ENCODE results near the gene IFNL1. TPM values are rescaled to one million over a fixed set of nuclear protein-coding genes. Genes with fewer than 3 reads are reported as not detected.

The IFNL1 gene
- total RNA-seq, 1 experiment from 2014 or later = 0.57 TPM

DNA sequence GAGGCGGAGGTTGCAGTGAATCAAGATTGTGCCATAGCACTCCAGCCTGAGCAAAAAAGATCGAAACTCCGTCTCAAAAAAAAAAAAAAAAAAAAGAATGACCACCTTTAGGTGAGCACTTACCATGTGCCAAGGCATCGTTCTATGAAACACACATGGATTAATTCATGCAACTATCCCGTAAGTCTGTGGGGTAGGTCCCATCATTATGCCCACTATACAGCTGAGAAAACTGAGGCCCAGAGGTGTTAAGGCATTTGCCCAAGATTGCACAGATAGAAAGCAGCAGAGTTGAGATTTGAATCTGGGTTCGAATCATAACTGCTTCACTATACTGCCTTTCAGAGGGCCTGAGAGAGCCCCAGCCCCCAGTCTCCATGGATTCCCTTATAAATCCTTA, 37.3 kb downstream of the IFNL1 start:
- no peak overlapping the region for H3K4me3 ChIP-seq (ENCODE audit: low read depth in 2 of 2, low read length in 2 of 2)
- no peak for DNase-seq (ENCODE audit: low read depth, low spot score)
- intact Hi-C loops (cut with micrococcal nuclease; ENCODE audit: unreplicated experiment) = loop anchor here (10.0 kb wide), 1 partner anchor 389 kb away; no protein-coding TSS in a partner anchor

DNA sequence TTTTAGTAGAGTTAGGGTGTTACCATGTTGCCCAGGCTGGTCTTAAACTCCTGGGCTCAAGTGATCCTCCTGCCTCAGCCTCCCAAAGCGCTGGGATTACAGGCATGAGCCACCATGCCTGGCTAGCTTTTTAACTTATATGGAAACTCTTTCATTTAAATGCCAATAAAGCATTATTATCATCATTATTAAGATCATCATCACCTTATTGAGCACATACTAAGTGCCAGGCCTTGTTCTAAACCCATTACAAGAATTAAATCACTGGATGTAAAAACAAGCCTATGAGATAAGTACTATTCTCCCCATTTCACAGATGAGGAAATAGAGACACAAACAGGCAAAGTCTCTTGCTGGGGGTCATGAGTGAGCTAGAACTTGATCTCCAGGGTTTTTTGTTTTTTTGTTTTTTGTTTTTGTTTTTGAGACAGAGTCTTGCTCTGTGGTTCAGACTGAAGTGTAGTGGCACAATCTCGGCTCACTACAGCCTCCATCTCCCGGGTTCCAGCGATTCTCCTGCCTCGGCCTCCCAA, 38.3 kb downstream of the IFNL1 start:
- DNase-seq (ENCODE audit: low read depth, low spot score) (no peak), ATAC-seq (no peak)
- peaks cover 4% of the 10 kb centered on the region; the same call in 1 of the 2 replicates for H3K4me1 ChIP-seq (ENCODE audit: control insufficient read depth, insufficient read depth, low read length)
- ChIA-PET POLR2A (interaction anchor here (0.6 to 2.1 kb wide), 4 partner anchors 8 to 157 kb away, joined by 4 to 8 read pairs (median 6); partner anchors contain the start of gene SAMD4B), CTCF (interaction anchor here (0.6 to 1.7 kb wide), 8 partner anchors 8 to 793 kb away, joined by 3 to 9 read pairs (median 4); partner anchors contain the start of gene SAMD4B)
- H3K27me3 ChIP-seq (ENCODE audit: control insufficient read depth, insufficient read depth, low read length) = no peaks in the 10 kb centered on the region
- H3K27ac ChIP-seq (ENCODE audit: low read length) = no peak overlapping the region
- no TSS peak for BruUV-seq (replicated peaks)
- intact Hi-C loops (cut with micrococcal nuclease; ENCODE audit: unreplicated experiment) (loop anchor here (10.0 kb wide), 1 partner anchor 390 kb away; no protein-coding TSS in a partner anchor), in situ Hi-C loops (cut with HindIII; ENCODE audit: low pct_unique_long_range_greater_than_20kb, low sequenced_read_pairs) (no loop called here)
- no peak overlapping the region for H3K4me3 ChIP-seq (ENCODE audit: low read depth in 2 of 2, low read length in 2 of 2)
- no peaks in the 10 kb centered on the region for H3K9me3 ChIP-seq (ENCODE audit: control insufficient read depth, insufficient read depth, low read depth, low read length)
- no peaks in the 10 kb centered on the region for H3K36me3 ChIP-seq (ENCODE audit: control insufficient read depth, insufficient read depth, low read length)
- TF ChIP-seq TCF7L2 (IDR thresholded peaks at IDR 0.05; ENCODE audit: low read depth, low read length) (no peak), POLR2AphosphoS5 (IDR thresholded peaks at IDR 0.05; ENCODE audit: low read depth, low read length) (no peak), SIN3A (IDR thresholded peaks at IDR 0.05; ENCODE audit: borderline replicate concordance, insufficient read depth, low read depth, low read length) (no peak)
- TF ChIP-seq, protein P1, sequence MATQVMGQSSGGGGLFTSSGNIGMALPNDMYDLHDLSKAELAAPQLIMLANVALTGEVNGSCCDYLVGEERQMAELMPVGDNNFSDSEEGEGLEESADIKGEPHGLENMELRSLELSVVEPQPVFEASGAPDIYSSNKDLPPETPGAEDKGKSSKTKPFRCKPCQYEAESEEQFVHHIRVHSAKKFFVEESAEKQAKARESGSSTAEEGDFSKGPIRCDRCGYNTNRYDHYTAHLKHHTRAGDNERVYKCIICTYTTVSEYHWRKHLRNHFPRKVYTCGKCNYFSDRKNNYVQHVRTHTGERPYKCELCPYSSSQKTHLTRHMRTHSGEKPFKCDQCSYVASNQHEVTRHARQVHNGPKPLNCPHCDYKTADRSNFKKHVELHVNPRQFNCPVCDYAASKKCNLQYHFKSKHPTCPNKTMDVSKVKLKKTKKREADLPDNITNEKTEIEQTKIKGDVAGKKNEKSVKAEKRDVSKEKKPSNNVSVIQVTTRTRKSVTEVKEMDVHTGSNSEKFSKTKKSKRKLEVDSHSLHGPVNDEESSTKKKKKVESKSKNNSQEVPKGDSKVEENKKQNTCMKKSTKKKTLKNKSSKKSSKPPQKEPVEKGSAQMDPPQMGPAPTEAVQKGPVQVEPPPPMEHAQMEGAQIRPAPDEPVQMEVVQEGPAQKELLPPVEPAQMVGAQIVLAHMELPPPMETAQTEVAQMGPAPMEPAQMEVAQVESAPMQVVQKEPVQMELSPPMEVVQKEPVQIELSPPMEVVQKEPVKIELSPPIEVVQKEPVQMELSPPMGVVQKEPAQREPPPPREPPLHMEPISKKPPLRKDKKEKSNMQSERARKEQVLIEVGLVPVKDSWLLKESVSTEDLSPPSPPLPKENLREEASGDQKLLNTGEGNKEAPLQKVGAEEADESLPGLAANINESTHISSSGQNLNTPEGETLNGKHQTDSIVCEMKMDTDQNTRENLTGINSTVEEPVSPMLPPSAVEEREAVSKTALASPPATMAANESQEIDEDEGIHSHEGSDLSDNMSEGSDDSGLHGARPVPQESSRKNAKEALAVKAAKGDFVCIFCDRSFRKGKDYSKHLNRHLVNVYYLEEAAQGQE (IDR thresholded peaks at IDR 0.05; ENCODE audit: insufficient read depth in 1 of 2, low read depth in 2 of 2, low read length in 1 of 2) = no peak
- TF ChIP-seq, protein P2, sequence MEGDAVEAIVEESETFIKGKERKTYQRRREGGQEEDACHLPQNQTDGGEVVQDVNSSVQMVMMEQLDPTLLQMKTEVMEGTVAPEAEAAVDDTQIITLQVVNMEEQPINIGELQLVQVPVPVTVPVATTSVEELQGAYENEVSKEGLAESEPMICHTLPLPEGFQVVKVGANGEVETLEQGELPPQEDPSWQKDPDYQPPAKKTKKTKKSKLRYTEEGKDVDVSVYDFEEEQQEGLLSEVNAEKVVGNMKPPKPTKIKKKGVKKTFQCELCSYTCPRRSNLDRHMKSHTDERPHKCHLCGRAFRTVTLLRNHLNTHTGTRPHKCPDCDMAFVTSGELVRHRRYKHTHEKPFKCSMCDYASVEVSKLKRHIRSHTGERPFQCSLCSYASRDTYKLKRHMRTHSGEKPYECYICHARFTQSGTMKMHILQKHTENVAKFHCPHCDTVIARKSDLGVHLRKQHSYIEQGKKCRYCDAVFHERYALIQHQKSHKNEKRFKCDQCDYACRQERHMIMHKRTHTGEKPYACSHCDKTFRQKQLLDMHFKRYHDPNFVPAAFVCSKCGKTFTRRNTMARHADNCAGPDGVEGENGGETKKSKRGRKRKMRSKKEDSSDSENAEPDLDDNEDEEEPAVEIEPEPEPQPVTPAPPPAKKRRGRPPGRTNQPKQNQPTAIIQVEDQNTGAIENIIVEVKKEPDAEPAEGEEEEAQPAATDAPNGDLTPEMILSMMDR (IDR thresholded peaks at IDR 0.05) = no peak

More for the DNA sequence above, 37.3 kb downstream of the IFNL1 start:
- ChIA-PET POLR2A (interaction anchor here (0.5 to 2.1 kb wide), 2 partner anchors 9 to 72 kb away, joined by 4 to 6 read pairs; partner anchors contain the start of gene SAMD4B), CTCF (interaction anchor here (0.6 to 3.0 kb wide), 4 partner anchors 8 to 122 kb away, joined by 4 to 36 read pairs (median 6); partner anchors contain the start of gene SAMD4B)
- in situ Hi-C loops (cut with HindIII; ENCODE audit: low pct_unique_long_range_greater_than_20kb, low sequenced_read_pairs) = no loop called here
- no peaks in the 10 kb centered on the region for H3K27me3 ChIP-seq (ENCODE audit: control insufficient read depth, insufficient read depth, low read length)
- no TSS peak for BruUV-seq (replicated peaks)
- no peak for ATAC-seq
- TF ChIP-seq, protein P1 (IDR thresholded peaks at IDR 0.05; ENCODE audit: insufficient read depth in 1 of 2, low read depth in 2 of 2, low read length in 1 of 2) = no peak
- TF ChIP-seq, protein P2 (IDR thresholded peaks at IDR 0.05) = no peak
- TF ChIP-seq TCF7L2 (IDR thresholded peaks at IDR 0.05; ENCODE audit: low read depth, low read length) (no peak), SIN3A (IDR thresholded peaks at IDR 0.05; ENCODE audit: borderline replicate concordance, insufficient read depth, low read depth, low read length) (no peak), POLR2AphosphoS5 (IDR thresholded peaks at IDR 0.05; ENCODE audit: low read depth, low read length) (no peak)
- H3K36me3 ChIP-seq (ENCODE audit: control insufficient read depth, insufficient read depth, low read length) = no peaks in the 10 kb centered on the region
- H3K27ac ChIP-seq (ENCODE audit: low read length) = no peak overlapping the region
- H3K9me3 ChIP-seq (ENCODE audit: control insufficient read depth, insufficient read depth, low read depth, low read length) = no peaks in the 10 kb centered on the region
- H3K4me1 ChIP-seq (ENCODE audit: control insufficient read depth, insufficient read depth, low read length) = peaks cover 4% of the 10 kb centered on the region; the same call in 1 of the 2 replicates

All from Panc1 (cell line).